A172 (cell line): ENCODE measurements around the gene LLPH. TPM values are rescaled to one million over a fixed set of nuclear protein-coding genes. Genes with fewer than 3 reads are reported as not detected.

Experiments used
- DNase-seq: peaks from one replicate; pipeline ENCODE4 v3.0.0-alpha.2; 2015; ENCODE audit warnings: low spot score
- total RNA-seq: library from RNA; depleted of rRNA; stranded (reverse); fragments of >200 nt; shearing (Covaris generic); gene quantifications from 2 replicates; pipeline ENCODE4 v1.2.3, GENCODE V29; 2014

The LLPH gene
- total RNA-seq, 1 experiment from 2014 or later: 28.6 TPM

DNA sequence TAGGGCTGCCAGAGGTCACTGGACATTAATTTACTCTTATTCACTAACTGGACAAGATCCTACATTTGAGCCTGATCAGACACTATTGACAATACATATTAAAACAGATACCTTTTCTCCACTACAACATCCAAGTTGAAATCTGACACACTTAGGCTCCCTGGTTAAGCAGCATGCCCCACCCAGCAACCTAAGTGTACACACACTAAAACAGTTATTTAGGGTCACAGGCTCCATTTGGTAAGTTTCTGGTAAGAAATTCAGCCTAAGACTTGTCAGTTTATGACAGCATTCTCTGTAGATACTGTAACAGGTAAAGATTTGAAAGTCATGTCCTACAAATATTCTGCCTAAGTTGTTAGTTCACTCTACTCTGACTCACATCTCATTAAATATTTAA is 12.3 kb upstream of the LLPH start:
- DNase-seq: no peak

DNA sequence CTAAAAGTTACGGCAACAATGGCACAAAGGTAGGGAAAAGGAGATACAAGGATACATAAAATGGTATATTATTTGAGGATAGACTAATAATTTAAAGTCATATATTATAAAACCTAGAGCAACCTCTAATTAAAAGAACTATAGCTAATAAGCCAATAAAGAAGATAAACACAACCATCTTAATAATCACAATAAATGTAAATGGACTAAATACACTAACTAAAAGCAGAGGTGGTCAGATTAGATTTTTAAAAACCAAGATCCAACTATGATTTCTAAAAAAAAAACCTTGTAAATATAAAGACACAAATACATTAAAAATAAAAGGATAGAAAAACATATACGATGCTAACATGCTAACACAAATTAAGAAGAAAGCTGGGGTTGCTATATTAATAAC is 10.7 kb upstream of the LLPH start:
- DNase-seq: no peak

DNA sequence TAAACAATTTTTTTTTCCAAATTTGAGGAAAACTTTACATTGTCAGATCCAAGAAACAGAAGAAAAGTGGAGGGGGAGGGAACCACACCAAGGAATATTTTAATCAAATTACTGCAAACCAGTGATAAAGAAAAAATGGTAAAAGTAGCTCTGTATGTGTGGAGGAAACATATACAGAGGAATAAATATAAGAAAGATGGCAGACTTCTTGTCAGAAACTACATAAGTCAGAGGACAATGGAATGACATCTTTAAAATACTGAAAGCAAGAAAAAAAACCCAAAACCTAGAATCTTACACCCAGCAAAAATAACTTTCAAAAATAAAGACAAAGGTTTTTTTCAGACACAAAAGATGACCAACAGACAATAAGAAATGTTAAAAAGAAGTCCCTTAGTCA is 10.2 kb upstream of the LLPH start:
- no peak for DNase-seq

DNA sequence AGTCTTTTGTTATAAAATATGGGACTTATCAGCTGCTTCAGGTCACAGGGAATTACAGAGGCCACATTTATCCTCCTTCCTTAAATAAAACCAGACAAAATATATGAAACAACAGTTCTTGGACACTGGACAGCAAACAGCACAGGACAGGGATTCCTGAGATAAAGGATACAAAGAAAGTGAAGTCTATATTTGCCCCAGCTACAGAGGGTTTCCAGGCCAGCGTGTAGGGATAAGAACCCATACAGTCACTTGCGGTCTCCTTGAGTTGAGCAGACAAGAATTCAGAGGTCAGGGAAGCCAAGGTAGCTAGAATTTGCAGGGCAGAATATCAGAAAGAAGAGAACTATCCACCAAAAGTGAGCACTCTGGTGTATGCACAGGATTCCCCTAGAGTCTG is 8.8 kb upstream of the LLPH start:
- no peak for DNase-seq

DNA sequence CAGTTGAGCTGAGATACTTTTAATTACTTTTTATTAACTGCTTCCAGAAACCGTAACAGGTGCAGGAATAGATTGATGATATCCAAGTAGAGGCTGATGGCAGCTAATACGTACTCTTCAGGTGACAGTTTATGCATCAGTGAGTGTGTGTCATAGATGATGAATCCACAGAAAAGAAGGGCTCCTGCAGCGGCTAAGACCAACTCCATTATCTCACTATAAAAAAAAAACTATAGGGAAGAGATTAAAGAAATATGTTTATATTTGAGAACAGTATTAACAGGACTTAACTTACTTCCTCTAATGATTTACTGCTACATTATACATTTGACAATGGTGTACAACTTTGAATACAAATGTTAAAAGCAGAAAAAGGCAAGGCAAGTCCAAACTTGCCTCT is 7.4 kb upstream of the LLPH start:
- DNase-seq: no peak

DNA sequence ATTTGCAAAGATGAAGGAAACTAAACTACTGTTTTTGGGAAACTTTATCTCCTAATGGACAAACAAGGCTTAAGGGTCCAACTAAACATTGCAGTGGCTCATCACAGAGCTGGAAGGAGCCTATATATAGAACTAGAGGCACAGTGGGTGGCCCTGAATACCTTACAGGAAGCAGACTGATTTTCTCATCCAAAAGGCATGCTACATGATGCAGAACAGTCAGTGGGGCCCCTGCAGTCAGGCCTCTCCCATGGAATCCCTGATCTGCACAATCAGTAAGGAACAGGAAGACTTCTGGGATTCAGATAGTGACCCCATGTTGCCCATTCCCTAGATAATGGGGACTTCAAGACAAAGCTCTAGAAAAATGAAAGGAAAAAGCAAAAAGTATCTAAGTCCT is 1.9 kb upstream of the LLPH start:
- DNase-seq: peak; percentile 60

DNA sequence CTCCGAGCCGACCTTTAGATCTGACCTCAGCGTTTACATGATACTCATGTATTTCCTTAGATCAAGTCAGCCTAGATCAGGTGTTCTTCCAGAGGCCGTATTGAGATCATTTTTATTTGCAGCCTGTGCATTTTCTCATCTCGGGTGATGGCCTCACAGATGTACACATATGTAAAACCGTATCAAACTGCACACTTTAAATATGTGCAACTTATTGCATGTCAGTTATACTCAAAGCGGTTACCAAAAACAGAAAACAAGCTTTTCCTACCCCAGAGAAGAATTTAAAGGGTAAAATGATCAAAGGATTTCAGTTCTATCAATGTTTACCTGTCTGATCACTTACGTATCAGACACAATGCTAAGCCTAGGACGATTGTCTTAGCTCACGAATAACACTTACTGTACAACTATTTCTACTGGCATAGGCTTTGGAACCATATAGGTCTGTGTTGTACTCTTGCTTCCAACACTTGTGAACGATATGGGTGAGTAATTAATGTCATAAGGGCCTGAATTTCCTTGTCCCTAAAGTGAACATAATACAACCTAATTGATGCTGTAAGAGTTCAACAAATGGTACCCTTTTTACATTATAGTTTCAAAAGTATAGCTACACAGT is 628 bp upstream of the LLPH start:
- DNase-seq: no peak

DNA sequence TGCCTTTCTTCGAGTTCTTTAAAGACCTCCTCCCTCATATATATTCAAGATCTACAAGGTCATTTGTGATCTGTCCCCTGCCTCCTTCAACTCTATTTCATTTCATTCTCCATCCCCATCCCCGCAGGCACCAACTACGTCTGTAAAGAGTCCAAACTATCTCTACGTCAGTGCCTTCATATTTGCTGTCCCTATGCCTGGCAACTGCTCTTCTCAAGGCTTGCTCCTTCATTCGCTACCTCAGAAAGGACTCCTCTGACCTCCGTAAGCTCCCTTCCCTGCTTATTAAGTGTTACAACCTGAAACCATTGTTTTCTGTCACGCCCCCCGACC is 650 bp downstream of the LLPH start:
- peak; percentile 15 for DNase-seq

DNA sequence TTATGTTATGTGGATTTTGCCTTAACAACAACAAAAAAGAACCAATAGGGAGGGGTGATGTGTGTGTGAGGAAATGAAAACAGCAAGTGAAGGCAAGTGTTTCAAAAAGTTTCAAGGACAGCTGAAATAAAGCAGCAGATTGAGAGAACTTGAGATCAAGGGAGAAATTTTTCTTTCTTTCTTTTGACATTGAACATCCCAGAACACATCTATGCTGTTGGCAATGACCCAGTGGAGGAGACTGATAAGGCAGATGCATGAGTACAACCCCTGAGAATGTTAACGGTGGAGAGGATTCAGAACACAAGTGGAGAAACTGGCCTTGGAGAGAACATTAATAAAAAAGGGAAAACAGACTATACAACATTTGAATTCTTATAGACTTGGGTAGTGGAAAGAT is 2.9 kb downstream of the LLPH start:
- no peak for DNase-seq

DNA sequence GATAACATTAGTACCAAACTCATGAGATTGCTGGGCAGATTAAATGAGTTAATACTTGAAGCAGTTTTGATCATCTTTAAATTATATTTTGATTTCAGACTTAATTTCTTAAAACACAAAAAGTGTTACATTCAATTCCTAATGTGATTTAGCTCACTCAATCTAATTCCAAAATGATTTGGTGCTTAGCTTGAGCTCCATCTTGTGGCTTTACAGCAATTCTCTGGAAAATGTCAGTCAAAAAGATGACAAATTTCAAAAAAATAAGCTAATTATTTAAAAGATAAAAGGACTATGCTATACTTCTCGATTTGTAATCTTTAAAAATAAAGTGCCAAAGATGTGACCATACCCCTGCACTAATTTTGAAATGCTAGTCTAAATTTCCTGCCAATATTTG is 10.1 kb downstream of the LLPH start:
- no peak for DNase-seq

DNA sequence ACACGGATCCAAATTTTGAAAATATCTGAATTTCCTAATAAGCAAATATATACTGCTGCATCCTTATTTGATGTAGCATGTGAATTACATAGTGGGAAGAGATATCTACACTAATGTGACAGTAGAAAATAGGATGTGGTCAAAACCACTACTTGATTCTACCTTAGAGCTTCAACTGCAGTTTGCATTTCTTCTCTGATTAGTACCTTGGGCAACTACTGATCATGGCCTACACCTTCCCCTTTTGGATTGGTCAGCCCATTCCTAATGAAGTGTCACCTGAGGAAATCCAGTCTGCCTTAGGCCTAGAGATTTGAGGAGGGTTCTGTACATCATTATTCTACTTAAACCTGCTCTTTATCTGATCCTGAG is 10.7 kb downstream of the LLPH start:
- no peak for DNase-seq

DNA sequence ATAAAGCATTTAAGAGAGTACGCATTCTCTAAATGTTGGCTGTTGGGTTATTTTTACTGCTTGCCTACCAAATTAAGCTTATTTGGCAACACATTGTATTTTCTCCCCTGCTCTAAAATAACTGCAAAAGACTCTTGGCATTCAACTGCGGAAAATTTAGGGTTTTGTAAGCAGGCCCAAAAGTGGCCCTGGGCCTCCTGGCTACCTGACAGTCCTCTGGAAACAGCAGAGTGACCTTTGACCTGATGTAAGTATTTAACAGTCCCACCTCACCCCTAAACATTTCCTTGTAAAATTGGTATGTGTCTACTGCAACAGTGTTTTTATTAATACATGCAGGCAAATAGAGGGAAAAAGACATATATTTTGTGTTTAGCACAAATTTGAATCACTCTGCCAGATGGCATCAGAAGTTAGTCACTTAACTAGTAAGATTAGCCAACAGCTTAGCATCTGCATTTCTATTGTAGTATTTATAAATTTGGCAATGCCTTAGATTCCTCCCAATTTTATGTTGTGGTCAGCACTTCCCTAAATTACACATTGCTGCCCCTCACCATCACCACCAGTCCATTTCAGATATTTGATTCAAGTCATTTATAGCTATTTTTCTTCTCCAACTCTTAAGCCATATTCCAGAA is 11.2 kb downstream of the LLPH start:
- no peak for DNase-seq

DNA sequence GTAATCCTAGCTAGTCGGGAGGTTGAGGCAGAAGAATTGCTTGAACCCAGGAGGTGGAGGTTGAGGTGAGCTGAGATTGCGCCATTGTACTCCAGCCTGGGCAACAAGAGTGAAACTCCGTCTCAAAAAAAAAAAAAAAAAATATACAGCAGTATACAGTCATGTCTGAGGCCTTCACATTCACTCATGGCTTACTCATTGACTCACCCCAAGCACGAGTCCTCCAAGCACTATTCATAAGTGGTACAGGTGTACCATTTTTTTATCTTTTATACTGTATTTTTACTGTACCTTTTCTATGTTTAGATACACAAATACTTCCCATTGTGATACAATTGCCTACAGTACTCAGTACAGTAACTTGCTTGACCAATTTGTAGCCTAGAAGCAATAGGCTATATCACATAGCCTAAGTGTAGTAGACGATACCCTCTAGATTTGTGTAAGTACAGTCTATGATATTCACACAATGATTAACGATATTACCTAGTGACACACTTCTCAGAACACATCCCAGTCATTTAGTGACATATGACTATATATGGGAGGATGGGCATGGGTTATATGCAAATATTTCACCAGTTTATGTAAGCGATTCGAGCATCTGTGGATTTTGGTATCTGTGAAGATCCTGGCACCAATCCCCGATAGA is 12.2 kb downstream of the LLPH start:
- no peak for DNase-seq

DNA sequence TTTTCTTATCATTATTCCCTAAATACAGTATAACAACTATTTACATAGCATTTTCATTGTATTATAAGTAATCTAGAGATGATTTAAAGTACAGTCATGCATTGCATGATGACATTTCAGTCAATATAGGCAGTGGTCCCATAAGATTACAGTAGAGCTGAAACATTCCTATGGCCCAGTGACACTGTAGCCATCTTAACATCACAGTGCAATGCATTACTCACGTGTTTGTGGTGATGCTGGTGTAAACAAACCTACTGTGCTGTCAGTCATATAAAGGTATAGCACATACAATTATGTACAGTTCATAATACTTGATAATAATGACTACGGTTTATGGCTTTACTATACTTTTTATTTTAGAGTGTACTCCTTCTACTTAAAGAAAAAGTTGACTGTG is 13.3 kb downstream of the LLPH start:
- no peak for DNase-seq

DNA sequence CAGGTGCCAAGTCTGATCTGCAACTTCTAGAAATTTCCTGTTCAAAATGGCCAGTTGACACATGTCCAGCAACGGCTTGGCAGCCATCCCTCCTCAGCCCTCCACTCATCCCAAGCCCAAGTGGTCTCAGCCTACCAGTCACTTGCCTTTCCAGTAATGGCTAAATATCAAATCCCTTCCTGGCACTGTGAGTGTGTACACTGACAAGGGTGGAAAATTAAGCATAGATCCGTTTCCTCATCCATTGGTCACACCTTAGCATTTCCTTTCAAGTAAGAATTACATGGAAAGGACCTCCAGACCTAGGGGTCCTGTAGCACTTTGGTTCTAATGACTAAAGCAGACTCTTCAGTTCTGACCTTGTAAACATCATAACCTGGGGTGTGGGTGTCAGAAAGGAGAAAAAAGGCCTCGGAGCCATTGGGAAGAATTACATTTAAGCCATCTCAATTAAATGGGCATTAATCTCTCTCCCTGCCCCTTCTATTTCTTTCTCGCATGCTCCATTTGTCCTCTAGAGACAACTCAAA is 15.4 kb downstream of the LLPH start:
- DNase-seq: no peak

DNA sequence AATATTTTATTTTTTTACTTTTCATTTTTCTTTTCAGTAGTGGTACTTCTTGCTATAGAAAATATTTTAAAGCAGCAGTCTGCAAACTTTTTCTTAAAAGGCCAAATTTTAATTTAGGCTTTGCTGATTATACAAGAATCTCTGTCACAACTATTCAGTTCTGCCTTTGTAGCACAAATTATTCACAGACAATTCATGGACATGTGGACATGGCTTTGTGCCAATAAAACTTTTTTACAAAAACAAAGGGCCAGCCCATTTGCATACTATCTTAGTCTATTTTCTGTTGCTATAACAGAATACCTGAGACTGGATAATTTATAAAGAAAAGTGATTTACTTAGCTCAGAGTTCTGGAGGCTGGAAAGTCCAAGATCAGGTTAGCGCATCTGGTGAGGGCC is 17.1 kb downstream of the LLPH start:
- DNase-seq: no peak

DNA sequence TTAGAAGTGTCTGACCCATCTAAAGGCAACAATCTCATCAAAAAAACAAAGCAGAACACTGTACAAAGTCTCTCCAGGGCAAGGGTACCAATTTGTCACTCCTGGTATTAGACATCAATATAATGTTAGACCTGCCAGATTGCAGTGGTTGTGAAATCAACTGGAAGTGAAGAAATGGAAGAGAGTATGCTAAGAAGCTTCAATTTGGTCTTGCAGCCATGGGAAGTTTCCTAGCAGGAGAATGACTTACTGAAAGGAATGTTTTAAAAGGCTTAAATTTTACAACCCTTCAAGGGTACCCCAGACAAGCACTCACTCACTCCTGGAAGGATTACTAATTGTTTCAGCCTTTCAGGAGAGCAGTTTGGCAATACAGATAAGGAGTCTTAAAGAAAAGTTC is 18.9 kb downstream of the LLPH start:
- no peak for DNase-seq

DNA sequence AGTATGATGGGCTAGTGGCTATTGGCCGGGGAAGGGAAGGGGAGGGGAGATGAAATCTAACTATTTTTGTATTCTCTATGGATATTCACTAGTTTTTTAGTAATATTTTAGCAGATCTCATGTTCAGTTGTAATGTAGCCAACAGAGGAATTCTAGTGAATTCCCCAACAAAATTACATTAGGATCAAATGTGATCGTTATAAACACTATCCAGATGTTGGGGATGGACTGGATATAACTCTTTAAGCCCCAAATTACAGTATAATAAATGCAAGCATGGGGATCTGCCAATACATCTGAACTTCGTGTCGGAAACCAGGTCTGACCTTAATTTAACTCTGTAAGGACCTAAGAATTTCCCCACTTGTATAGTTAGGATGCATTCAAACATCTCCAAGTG is 21.5 kb downstream of the LLPH start:
- DNase-seq: no peak

DNA sequence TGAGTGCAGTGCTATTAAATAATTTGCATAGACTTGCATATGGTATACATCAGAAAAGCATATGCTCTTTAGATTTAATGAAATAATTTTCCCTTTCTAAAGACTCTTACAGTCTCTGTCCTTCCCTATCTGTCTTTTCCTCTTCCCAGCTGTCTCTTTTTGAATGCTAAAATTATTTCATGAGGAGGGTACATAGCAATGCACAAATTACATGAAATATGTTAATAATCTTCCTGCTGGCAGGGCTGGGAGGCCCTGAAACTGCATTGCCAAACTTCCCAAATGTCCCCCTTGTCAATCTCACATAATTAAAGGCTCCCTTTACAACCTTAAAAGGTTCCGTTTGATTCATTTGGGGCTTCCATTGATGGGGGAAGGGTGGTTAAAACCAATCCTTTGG is 22.2 kb downstream of the LLPH start:
- no peak for DNase-seq

DNA sequence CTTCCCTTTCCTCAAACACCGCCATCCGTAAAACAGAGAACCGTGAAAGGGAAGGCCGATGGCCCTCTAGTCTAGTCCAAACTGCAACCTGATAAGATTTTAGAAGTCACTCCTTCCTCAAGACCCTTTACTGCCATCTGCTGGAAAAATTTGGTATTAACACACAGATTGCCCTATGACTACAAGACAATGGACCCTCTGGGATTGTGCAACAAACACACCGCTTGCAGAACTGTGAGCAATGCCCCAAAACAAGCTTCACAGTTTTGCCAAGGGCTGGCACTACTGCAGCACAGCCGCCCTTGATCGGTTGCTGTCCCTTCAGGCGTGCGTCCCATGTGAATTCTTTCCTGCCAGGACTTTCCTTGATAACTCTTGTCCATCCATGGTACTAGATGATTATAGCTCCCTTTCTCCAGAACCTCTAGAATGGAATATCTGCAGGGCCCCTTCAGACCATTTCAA is 23.1 kb downstream of the LLPH start:
- DNase-seq: peak; percentile 83

DNA sequence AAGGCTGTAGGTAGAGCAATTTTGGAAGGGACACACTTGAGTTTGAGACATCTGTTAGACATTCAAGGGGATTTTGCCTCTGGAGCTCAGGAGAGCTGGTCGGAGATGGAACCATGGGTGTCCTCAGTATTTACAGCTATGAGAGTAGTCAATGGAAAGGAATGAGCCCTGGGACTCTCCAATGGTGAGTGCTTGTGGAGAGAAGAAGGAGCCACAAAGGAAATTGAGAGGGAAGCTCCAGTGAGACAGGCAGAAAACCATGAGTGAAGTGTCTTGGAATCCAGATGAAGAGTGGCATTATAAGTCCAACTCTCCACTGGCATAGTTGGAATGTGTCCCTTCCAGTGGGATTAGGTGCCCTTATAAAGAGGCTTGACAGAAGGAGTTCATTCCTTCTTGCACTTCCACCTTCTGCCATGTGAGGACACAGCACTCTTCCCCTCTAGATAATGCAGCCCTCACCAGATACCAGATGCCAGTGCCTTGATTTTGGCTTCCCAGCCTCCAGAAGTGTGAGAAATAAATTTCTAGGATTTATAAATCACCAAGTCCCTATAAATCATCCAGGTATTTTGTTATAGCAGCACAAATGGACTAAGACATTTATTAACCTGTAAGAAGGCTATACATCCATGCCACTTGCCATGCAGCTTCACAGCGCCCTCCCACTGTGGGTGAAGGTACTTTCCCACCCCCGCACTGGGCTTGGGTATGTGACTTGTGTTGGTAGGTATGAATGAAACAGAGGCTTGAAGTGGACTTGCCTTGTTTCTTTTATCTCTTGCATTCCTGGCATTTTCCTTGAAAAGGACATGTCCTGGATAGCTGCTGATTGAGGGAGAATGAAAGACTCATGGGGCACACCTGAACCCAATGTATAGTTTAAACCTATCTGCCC is 27.3 kb downstream of the LLPH start:
- no peak for DNase-seq

DNA sequence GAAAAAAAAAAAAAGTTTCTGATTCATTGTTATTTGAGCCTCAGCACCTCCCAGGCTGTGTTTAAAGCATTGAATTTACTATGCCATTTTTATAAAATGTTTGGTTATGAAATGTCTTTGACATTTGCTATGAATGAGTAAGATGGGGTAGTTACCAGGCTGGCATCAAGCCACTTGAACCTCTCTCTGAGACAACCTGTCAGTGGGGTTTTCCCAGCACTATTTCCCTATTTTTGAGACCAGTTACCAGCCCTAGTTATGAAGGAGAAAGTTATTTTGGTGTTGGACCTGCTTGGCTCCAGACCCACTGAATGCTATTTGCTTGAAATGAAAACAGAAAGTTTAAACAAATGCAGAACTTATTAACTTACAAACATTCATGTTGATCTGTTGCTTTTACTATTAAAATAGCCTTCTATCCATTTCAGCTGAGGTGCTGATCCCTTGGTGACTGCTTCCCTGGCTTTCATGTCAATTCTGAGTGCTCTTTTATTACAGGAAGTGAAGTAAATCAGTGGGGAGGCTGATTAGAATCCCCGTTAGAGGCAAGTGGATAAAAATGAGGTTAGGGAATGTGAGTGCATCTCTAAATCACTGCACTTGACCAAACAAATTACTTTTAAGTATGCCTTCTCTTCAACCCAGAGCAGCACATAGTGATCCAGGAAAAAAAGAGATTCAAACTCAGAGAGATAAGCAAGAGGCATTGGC is 37.8 kb downstream of the LLPH start:
- peak; percentile 8 for DNase-seq
